ENCODE results near the gene PRM3.
"Not testable (repeated sequence)": the region's sequence is repeated elsewhere in the genome, so short reads cannot be mapped to it uniquely, and the experiment has no call there.

Gene PRM3

GRCh38 chr16:11303405-11304138, 30.1 kb upstream of the PRM3 start:
- peak; percentile 29 for DNase-seq

DNA sequence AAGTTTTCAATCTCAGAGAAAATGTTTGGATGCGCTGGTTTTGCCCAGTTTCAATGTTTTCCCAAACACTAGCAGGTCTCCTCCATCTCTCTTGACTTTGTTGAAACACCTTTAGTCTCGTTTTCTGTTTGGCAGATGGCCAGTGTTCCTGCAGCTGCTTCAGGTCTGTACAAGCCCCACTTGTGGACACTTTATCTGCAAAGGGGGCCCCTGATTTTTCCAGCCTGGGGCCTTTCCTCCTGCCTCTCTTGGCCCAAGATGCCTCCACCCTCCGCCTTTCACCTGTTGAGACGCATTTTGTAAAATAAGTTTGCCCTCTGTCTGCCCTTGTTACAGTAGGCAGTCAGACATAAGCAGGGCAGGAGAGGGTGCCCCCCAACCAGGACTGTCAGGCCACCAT, 29.5 kb upstream of the PRM3 start:
- DNase-seq, result peak; percentile 93

DNA sequence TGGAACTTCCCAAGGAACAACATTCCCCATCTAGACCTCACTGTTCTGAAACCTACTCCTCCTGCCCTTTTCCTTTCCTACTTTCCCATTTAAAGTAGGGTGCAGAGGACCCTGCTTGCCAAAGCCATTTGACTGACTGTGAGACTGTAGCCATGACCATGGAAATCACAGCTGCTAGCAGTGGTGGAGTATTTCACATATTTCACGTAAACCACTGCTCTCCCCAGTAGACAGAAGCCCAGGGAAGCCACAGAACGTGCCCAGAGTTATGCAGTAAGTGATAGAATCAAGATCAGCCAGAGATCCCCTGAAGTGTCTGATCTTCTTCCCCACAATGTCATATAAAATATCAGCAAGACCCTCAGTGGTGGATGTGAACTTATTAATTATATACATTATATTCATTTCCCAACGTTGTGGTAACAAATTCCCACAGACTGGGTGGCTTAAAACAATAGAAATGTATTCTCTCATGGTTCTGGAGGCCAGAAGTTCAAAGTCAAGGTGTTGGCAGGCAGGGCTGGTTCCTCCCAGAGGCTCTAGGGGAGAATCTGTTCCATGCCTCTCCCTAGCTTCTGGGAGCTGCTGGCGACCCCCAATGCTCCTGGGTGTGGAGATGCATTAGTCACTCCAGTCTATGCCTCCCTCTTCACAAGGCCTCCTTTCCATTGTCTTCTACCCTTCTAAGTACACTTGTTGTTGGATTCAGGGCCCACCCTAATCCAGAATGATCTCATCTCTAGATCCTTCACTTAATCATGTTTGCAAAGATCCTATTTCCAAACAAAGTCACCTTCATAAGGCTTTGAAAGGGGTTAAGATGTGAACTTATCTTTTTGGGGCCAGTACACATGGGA, 28.4 kb upstream of the PRM3 start:
- no peak for DNase-seq

DNA sequence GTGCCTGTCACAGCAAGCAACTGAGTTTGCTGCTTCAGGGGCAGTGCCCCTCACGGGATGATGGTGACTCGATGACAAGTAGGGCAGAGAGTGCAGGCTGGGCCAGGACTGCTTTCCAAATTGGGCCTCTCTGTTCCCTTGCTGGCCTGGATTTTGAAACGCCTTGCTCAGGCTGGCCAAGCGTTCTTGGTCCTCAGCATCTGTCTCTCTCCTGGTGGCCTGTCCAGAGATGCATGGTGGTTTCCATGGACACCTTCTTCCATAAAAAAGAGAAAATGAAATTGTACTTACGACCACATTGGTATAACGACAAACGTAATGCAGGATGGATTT, 27.1 kb upstream of the PRM3 start:
- DNase-seq, result no peak

GRCh38 chr16:11299865-11300559, 26.6 kb upstream of the PRM3 start:
- no peak for DNase-seq

GRCh38 chr16:11298950-11299547, 25.6 kb upstream of the PRM3 start:
- not testable (repeated sequence) for DNase-seq

DNA sequence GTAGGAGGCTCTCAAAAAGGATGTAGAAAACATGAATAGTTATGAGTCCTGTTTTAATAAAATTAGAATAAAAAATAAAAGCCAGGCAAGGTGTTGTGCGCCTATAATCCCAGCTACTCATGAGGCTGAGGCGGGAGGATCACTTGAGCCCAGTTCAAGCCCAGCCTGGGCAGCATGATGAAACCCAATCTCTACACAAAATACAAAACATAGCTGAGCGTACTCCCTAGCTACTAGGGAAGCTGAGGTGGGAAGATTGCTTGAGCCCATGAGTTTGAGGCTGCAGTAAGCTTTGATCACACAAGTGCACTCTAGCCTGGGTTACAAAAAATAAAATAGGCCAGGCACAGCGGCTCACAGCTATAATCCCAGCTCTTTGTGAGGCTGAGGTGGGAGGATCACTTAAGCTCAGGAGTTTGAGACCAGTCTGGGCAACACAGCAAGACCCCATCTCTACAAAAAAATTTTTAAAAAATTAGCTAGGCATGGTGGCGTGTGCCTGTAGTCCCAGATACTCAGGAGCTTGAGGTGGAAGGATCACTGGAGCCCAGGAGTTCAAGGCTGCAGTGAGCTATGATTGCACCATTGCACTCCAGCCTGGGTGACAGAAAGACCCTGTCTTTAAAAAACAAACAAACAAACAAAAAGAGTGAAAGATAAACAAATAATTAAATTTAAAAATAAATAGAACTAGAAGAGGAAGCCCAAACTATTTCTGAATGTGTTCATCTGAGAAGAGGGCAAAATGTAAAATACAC, 24.9 kb upstream of the PRM3 start:
- no peak for DNase-seq

GRCh38 chr16:11297492-11298142, 24.2 kb upstream of the PRM3 start:
- DNase-seq, result peak; percentile 80

- DNase-seq, result no peak
Observed at GRCh38 chr16:11296706-11297491, 23.5 kb upstream of the PRM3 start.

DNA sequence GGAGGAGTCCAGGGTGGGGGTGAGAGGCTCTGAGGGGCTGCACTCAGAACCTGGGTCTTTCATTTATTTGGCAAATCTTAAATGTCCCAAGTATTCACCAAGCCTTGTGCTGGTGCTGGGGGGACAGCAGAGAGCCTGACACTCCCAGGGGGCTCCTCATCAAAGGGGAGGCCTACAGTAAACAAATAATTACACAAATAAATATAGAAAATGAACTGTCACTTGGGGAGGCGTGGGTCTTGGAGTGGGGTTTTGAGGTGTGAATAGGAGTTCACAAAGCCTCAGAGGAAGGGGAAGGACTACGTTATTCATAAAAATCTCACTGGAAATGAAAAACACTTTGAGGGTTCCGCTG, 22.9 kb upstream of the PRM3 start:
- DNase-seq, result no peak

DNA sequence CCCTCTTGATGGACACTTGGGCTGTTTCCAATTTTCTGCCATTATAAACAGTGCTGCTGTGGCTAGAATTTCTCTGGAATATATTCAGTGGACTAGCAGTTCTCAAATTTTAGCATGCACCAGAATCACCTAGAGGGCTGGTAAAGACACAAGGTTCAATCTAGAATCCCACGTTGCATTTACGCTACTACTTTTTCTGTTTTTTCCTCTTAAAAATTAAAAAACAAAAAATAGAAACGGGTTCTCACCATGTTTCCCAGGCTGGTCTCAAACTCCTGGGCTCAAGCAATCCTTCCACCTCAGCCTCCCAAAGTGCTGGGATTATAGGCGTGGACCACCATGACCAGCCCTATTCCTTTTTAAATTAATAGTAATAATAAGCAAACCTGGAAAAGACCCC, 22.2 kb upstream of the PRM3 start:
- DNase-seq, result no peak

DNA sequence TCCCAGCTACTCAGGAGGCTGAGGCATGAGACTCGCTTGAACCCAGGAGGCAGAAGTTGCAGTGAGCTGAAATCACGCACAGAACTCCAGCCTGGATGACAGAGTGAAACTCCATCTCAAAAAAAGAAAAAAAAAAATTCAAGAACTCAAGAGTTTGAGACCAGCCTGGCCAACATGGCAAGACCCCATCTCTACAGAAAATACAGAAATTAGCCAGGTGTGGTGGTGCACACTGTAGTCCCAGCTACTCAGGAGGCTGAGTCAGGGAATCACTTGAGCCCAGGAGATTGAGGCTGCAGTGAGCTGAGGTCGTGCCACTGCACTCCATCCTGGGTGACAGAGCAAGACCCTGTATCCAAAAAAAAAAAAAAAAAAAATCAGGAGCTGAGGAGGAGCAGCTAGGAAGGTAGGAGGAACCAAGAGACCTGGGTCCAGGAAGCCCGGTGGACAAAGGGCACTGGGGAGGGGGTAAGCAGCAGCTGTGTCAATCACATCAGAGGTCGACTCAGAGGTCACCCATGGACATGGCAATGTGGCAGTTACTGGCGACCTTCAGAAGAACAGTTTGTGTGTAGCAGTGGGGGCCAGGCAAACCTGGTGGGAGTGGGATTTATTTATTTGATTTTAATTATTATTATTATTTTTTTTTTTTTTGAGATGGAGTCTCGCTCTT, 18.8 kb upstream of the PRM3 start:
- DNase-seq, result no peak

DNA sequence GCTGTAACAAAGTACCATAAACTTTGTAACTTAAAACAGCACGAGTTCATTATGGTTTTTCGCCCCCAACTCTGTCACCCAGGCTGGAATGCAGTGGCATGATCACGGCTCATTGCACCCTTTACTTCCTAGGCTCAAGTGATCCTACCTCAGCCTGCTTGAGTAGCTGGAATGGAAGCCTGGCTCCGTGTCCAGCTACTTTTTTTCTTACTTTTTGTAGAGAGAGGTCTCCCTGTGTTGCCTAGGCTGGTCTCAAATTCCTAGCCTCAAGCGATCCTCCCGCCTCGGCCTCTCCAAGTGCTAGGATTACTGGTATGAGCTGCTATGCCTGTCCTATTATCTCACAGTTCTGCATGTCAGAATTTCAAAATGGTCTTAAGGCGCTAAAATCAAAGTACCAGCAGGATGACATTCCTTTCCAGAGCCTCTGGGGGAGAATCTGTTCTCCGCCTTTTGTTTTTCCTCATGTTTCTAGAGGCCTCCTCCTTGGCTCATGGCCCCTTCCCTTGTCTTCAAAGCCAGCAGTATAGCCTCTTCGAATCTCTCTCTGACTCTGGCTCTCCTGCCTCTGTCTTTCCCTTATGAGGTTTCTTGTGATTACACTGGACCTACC, 17.8 kb upstream of the PRM3 start:
- no peak for DNase-seq

GRCh38 chr16:11290102-11290893, 16.9 kb upstream of the PRM3 start:
- DNase-seq, result no peak

DNA sequence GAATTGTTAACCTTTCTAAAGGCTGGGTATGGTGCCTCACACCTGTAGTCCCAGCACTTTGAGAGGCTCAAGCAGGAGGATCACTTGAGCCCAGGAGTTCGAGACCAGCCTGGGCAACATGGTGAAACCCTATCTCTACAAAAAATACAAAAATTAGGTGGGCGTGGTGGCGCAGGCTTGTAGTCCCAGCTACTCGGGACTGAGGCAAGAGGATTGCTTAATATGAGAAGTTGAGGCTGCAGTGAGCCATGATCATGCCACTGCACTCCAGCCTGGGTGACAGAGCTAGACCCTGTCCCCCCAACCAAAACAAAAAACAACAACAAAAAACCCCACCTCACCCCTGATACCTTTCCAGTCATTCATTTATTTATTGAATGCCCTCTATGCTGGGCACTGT, 16.3 kb upstream of the PRM3 start:
- DNase-seq, result not testable (repeated sequence)

GRCh38 chr16:11289202-11289601, 15.8 kb upstream of the PRM3 start:
- no peak for DNase-seq

GRCh38 chr16:11285842-11286241, 12.4 kb upstream of the PRM3 start:
- no peak for DNase-seq

DNA sequence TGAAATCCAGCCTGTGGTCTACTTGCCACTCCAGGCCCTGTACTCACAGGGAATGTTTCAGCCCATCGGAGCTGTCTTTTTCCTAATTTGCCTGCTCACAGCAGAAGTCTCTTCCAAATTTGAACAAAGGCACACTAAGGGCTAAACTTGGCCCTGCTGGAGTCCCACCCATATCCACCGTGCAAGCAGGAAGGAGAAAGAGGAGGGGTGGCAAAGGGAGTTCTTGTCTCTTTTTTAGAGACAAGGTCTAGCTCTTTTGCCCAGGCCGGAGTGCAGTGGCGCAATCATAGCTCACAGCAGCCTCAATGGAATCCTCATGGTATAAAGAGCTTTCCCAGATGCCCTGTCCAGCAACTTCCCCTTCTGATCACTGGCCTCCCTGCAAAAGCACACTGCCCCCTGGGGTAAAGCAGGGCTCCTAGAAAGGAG, 10.4 kb upstream of the PRM3 start:
- DNase-seq, result no peak
